KG1 (cell line): ENCODE data around the gene RPTOR.

ENCODE experiments used
- DNase-seq: peaks from one replicate; lab custom pipeline; 2025; lab: John Stamatoyannopoulos, UW

The RPTOR gene

GRCh38 chr17:80892019-80892855, 347.6 kb downstream of the RPTOR start:
- DNase-seq, result no peak

GRCh38 chr17:80892900-80893603, 348.4 kb downstream of the RPTOR start:
- no peak for DNase-seq

- DNase-seq, result no peak
Measured at GRCh38 chr17:80893604-80894438, 349.2 kb downstream of the RPTOR start.

- no peak for DNase-seq
Measured at GRCh38 chr17:80894439-80894721, 349.7 kb downstream of the RPTOR start.

- DNase-seq, result no peak
Measured at GRCh38 chr17:80894726-80895125, 350.1 kb downstream of the RPTOR start.

GRCh38 chr17:80895366-80895765, 350.7 kb downstream of the RPTOR start:
- DNase-seq, result no peak

GRCh38 chr17:80898716-80899115, 354.1 kb downstream of the RPTOR start:
- DNase-seq, result no peak

- DNase-seq, result no peak
Measured at GRCh38 chr17:80899402-80900268, 355.0 kb downstream of the RPTOR start.

- DNase-seq, result no peak
Measured at GRCh38 chr17:80901319-80901718, 356.7 kb downstream of the RPTOR start.

GRCh38 chr17:80902197-80902962, 357.7 kb downstream of the RPTOR start:
- DNase-seq, result no peak

GRCh38 chr17:80902963-80903611, 358.4 kb downstream of the RPTOR start:
- no peak for DNase-seq

GRCh38 chr17:80904036-80904753, 359.6 kb downstream of the RPTOR start:
- no peak for DNase-seq

GRCh38 chr17:80905586-80906230, 361.1 kb downstream of the RPTOR start:
- no peak for DNase-seq

- no peak for DNase-seq
Measured at GRCh38 chr17:80906364-80907259, 362.0 kb downstream of the RPTOR start.

- no peak for DNase-seq
Measured at GRCh38 chr17:80907281-80907680, 362.6 kb downstream of the RPTOR start.

- no peak for DNase-seq
Measured at GRCh38 chr17:80908211-80908610, 363.6 kb downstream of the RPTOR start.

GRCh38 chr17:80908776-80909175, 364.1 kb downstream of the RPTOR start:
- DNase-seq, result no peak

GRCh38 chr17:80909635-80910034, 365.0 kb downstream of the RPTOR start:
- DNase-seq, result no peak
